RCC 7860 (cell line): Measurements from ENCODE around the gene SLC19A1.

ENCODE experiments used
- DNase-seq: peaks from one replicate; pipeline ENCODE4 v3.0.0-alpha.2; 2015; ENCODE audit warnings: low spot score
- FAIRE-seq: peaks from 2 replicates; lab custom pipeline; 2012; peaks lifted over from hg19 to GRCh38; lab: Jason Lieb, UNC

The SLC19A1 gene

GRCh38 chr21:45496968-45497845 is 45.0 kb downstream of the SLC19A1 start:
- no peak for DNase-seq
- FAIRE-seq: no peak

GRCh38 chr21:45496151-45496967 is 45.9 kb downstream of the SLC19A1 start:
- DNase-seq (no peak), FAIRE-seq (no peak)

- DNase-seq: no peak
- no peak for FAIRE-seq
These were observed 47.2 kb downstream of the SLC19A1 start for GRCh38 chr21:45494851-45495680.

- FAIRE-seq (no peak), DNase-seq (no peak)
These were observed 47.9 kb downstream of the SLC19A1 start for GRCh38 chr21:45494135-45494850.

GRCh38 chr21:45493401-45494001 is 48.7 kb downstream of the SLC19A1 start:
- no peak for FAIRE-seq
- no peak for DNase-seq

- FAIRE-seq: no peak
These were observed 49.5 kb downstream of the SLC19A1 start for GRCh38 chr21:45492765-45493164.

GRCh38 chr21:45491623-45492022 is 50.6 kb downstream of the SLC19A1 start:
- DNase-seq (no peak), FAIRE-seq (no peak)

More at GRCh38 chr21:45492765-45493164, 49.5 kb downstream of the SLC19A1 start:
- DNase-seq: no peak

- FAIRE-seq (no peak), DNase-seq (no peak)
These were observed 51.2 kb downstream of the SLC19A1 start for GRCh38 chr21:45491056-45491455.

GRCh38 chr21:45490049-45490731 is 52.0 kb downstream of the SLC19A1 start:
- no peak for FAIRE-seq

GRCh38 chr21:45489722-45489982 is 52.6 kb downstream of the SLC19A1 start:
- DNase-seq (no peak), FAIRE-seq (no peak)

More at GRCh38 chr21:45490049-45490731, 52.0 kb downstream of the SLC19A1 start:
- no peak for DNase-seq

GRCh38 chr21:45488931-45489721 is 53.1 kb downstream of the SLC19A1 start:
- DNase-seq (no peak), FAIRE-seq (no peak)

- no peak for DNase-seq
- FAIRE-seq: no peak
These were observed 54.2 kb downstream of the SLC19A1 start for GRCh38 chr21:45487891-45488600.

GRCh38 chr21:45487161-45487806 is 55.0 kb downstream of the SLC19A1 start:
- no peak for DNase-seq
- no peak for FAIRE-seq

GRCh38 chr21:45486443-45487160 is 55.6 kb downstream of the SLC19A1 start:
- FAIRE-seq: no peak
- no peak for DNase-seq

- no peak for DNase-seq
- no peak for FAIRE-seq
These were observed 56.4 kb downstream of the SLC19A1 start for GRCh38 chr21:45485686-45486442.

- no peak for FAIRE-seq
- DNase-seq: no peak
These were observed 57.9 kb downstream of the SLC19A1 start for GRCh38 chr21:45484318-45484717.
